Renal cortex interstitium (tissue), 11 donors: Measurements from ENCODE around the gene GATA2. TPM values are rescaled to one million over a fixed set of nuclear protein-coding genes. Genes with fewer than 3 reads are reported as not detected.

Experiments
- DNase-seq, 11 donors: peaks; one replicate each; pipeline ENCODE4 v3.0.0-alpha.2; 2013; ENCODE audit warnings: low read depth in 9 of 11, low spot score in 4 of 11; ENCODE audit errors: extremely low read depth in 1 of 11
- polyA plus RNA-seq, 3 donors: library from polyadenylated mRNA; unstranded; fragments of 120-200 nt; gene quantifications; one replicate each; pipeline ENCODE4 v1.2.1, GENCODE V29; 2013; ENCODE audit not compliant: insufficient read length in 3 of 3

GATA2 gene
- polyA plus RNA-seq, 3 donors, result 22.5 to 56.7 (median 38.3) TPM

GRCh38 chr3:128482666-128483656 is 10.0 kb downstream of the GATA2 start:
- no peak for DNase-seq

- DNase-seq, result no peak
Observed at GRCh38 chr3:128482175-128482574, 10.8 kb downstream of the GATA2 start.

GRCh38 chr3:128481438-128481942 is 11.5 kb downstream of the GATA2 start:
- no peak for DNase-seq

GRCh38 chr3:128480717-128481437 is 12.1 kb downstream of the GATA2 start:
- no peak for DNase-seq

GRCh38 chr3:128480278-128480677 is 12.7 kb downstream of the GATA2 start:
- no peak for DNase-seq

GRCh38 chr3:128479558-128480086 is 13.4 kb downstream of the GATA2 start:
- DNase-seq, result no peak

- no peak for DNase-seq
Observed at GRCh38 chr3:128478576-128479506, 14.2 kb downstream of the GATA2 start.

- DNase-seq, result no peak
Observed at GRCh38 chr3:128476659-128477058, 16.3 kb downstream of the GATA2 start.

- no peak for DNase-seq
Observed at GRCh38 chr3:128475355-128475754, 17.6 kb downstream of the GATA2 start.

- no peak for DNase-seq
Observed at GRCh38 chr3:128473737-128474136, 19.3 kb downstream of the GATA2 start.

- DNase-seq, result no peak
Observed at GRCh38 chr3:128473180-128473519, 19.9 kb downstream of the GATA2 start.

- DNase-seq, result no peak
Observed at GRCh38 chr3:128472449-128473179, 20.4 kb downstream of the GATA2 start.

- no peak for DNase-seq
Observed at GRCh38 chr3:128471720-128472119, 21.3 kb downstream of the GATA2 start.

GRCh38 chr3:128471110-128471509 is 21.9 kb downstream of the GATA2 start:
- no peak for DNase-seq

GRCh38 chr3:128470134-128470899 is 22.7 kb downstream of the GATA2 start:
- DNase-seq, result no peak

- DNase-seq, result no peak
Observed at GRCh38 chr3:128469556-128469955, 23.4 kb downstream of the GATA2 start.

- no peak for DNase-seq
Observed at GRCh38 chr3:128468791-128469527, 24.0 kb downstream of the GATA2 start.
